HepG2 (cell line): ENCODE data around the gene ANO6. TPM values are rescaled to one million over a fixed set of nuclear protein-coding genes. Genes with fewer than 3 reads are reported as not detected.
A peak's percentile ranks its signal among the peaks of the same experiment; 100 is the strongest.

Experiments
- ARID5B ChIP-seq: IDR thresholded peaks from 2 replicates; pipeline ENCODE4 v1.4.0; 2020; ENCODE audit warnings: mild to moderate bottlenecking, missing genetic modification reagents
- HDAC2 ChIP-seq: sonication (generic); formaldehyde crosslinking; IDR thresholded peaks from 2 replicates; pipeline ENCODE4 v1.4.0; 2020; ENCODE audit warnings: missing genetic modification reagents
- HNF4G ChIP-seq, 2 experiments: sonication (generic) in 1 of 2; formaldehyde crosslinking in 1 of 2; IDR thresholded peaks; 2 replicates each; pipeline versions ENCODE4 v1.4.0 to v1.6.1; 2011 to 2020; ENCODE audit warnings: borderline replicate concordance in 2 of 2, low read depth in 2 of 2, mild to moderate bottlenecking in 2 of 2, low read length in 1 of 2, missing genetic modification reagents in 1 of 2, moderate library complexity in 1 of 2
- KAT8 ChIP-seq: IDR thresholded peaks from 2 replicates; pipeline ENCODE4 v1.6.1; 2016; ENCODE audit warnings: missing genetic modification reagents, missing compliant biosample characterization
- MAFK ChIP-seq, 2 experiments: IDR thresholded peaks in 1 of 2; conservative IDR thresholded peaks in 1 of 2; 2 replicates each; pipeline ENCODE4 v1.6.1; 2011; ENCODE audit warnings: improper control_type of control experiment in 2 of 2, low read length in 2 of 2
- PPARG ChIP-seq: conservative IDR thresholded peaks from 2 replicates; pipeline ENCODE4 v1.6.1; 2016; ENCODE audit warnings: missing biosample characterization, missing genetic modification reagents
- SALL1 ChIP-seq: sonication (generic); formaldehyde crosslinking; IDR thresholded peaks from 2 replicates; pipeline ENCODE4 v1.8.0; 2022; ENCODE audit warnings: mild to moderate bottlenecking, missing genetic modification reagents
- SOX13 ChIP-seq, 3 experiments: fragments of 450-650 bp in 1 of 3; sonication (generic) in 1 of 3; formaldehyde crosslinking in 1 of 3; IDR thresholded peaks in 2 of 3; conservative IDR thresholded peaks in 1 of 3; 2 replicates each; pipeline versions ENCODE4 v1.5.0 to v1.6.1; 2016 to 2020; ENCODE audit warnings: antibody characterized with exemption in 1 of 3, mild to moderate bottlenecking in 1 of 3, missing compliant biosample characterization in 1 of 3, missing genetic modification reagents in 1 of 3, moderate library complexity in 1 of 3
- ZNF224 ChIP-seq: sonication (generic); formaldehyde crosslinking; IDR thresholded peaks from 2 replicates; pipeline ENCODE4 v1.5.0; 2020; ENCODE audit warnings: mild to moderate bottlenecking, missing genetic modification reagents
- polyA plus RNA-seq, 8 experiments: library from polyadenylated mRNA; depleted of rRNA in 3 of 8; stranded (reverse) in 7 of 8; unstranded in 1 of 8; fragments of >200 nt; fragmentation: Illumina TruSeq in 4 of 8; extraction: Trizol in 4 of 8; gene quantifications; 2 replicates each; pipeline versions ENCODE4 v1.2.1 to v1.2.3, GENCODE V29; 2011 to 2016; ENCODE audit warnings: low read depth in 4 of 8, missing spikeins in 1 of 8, mixed read lengths in 1 of 8; ENCODE audit not compliant: insufficient read depth in 1 of 8
- total RNA-seq, 5 experiments: library from RNA; depleted of rRNA; stranded (reverse); fragments of >200 nt; fragmentation: Illumina TruSeq; extraction: Trizol; gene quantifications; 2 replicates each; pipeline ENCODE4 v1.2.3, GENCODE V29; 2016; ENCODE audit warnings: low read depth in 1 of 5
- TF ChIP-seq, protein P1 (sequence below): sonication (generic); formaldehyde crosslinking; IDR thresholded peaks from 2 replicates; pipeline ENCODE4 v1.4.0; 2020; ENCODE audit warnings: missing genetic modification reagents; ENCODE audit errors: not compliant biosample characterization
- TF ChIP-seq, protein P2 (sequence below): IDR thresholded peaks from 2 replicates; pipeline ENCODE4 v1.6.1; 2016
- TF ChIP-seq, protein P3 (sequence below): sonication (generic); formaldehyde crosslinking; IDR thresholded peaks from 2 replicates; pipeline ENCODE4 v1.4.0; 2020; ENCODE audit warnings: mild to moderate bottlenecking, low read depth, missing genetic modification reagents

ANO6 gene
- total and polyA plus RNA-seq, 2 of the 13 experiments (the other 11 are each of a cell fraction or from before 2014, with no cell fraction given), result 37.8 to 57.1 TPM

DNA sequence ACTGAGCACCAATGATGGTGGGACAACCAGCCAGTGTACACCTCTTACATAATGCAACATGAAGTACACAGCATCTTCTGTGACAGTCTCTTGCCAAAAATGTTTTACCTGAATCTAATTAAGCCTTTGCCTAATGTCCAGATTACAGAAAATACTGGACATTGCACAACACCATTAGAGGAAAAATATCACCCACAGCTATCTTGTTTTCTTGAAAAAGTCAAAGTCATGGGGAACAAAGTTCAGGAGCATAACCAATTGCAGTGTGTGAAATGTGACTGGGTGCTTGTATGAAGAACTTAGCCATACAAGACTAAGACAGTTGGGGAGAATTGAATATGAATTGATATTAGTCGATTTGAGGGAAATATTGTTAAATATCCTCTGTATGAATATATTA, 12.1 kb upstream of the ANO6 start (continued):
- TF ChIP-seq ARID5B (CRISPR knock-in tag), result peak; percentile 85
- peak; percentile 25; the same call in 1 of the 2 replicates for TF ChIP-seq SALL1
- TF ChIP-seq HNF4G (IDR thresholded peaks at IDR 0.05; ENCODE audit: borderline replicate concordance, low read depth, low read length), result peak; percentile 37; the same call in 1 of the 2 replicates
- no peak for TF ChIP-seq HNF4G (CRISPR knock-in tag; IDR thresholded peaks at IDR 0.05; ENCODE audit: borderline replicate concordance, low read depth)
- TF ChIP-seq, protein P1, sequence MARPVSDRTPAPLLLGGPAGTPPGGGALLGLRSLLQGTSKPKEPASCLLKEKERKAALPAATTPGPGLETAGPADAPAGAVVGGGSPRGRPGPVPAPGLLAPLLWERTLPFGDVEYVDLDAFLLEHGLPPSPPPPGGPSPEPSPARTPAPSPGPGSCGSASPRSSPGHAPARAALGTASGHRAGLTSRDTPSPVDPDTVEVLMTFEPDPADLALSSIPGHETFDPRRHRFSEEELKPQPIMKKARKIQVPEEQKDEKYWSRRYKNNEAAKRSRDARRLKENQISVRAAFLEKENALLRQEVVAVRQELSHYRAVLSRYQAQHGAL (CRISPR knock-in tag), result no peak
- TF ChIP-seq, protein P2, sequence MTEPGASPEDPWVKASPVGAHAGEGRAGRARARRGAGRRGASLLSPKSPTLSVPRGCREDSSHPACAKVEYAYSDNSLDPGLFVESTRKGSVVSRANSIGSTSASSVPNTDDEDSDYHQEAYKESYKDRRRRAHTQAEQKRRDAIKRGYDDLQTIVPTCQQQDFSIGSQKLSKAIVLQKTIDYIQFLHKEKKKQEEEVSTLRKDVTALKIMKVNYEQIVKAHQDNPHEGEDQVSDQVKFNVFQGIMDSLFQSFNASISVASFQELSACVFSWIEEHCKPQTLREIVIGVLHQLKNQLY, result 0 out of 2 replicates have a peak, but pooled peaks have one; percentile 47
- TF ChIP-seq SOX13 (IDR thresholded peaks at IDR 0.05), result no peak
- TF ChIP-seq SOX13 (CRISPR knock-in tag; conservative IDR thresholded peaks at IDR 0.05 in 1 of 2, IDR thresholded peaks at IDR 0.05 in 1 of 2), result peak in 1 of 2 experiments; percentile 59; a peak in 2 of 4 replicates
- TF ChIP-seq, protein P3, sequence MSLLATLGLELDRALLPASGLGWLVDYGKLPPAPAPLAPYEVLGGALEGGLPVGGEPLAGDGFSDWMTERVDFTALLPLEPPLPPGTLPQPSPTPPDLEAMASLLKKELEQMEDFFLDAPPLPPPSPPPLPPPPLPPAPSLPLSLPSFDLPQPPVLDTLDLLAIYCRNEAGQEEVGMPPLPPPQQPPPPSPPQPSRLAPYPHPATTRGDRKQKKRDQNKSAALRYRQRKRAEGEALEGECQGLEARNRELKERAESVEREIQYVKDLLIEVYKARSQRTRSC, result no peak
- TF ChIP-seq MAFK (conservative IDR thresholded peaks at IDR 0.05 in 1 of 2, IDR thresholded peaks at IDR 0.05 in 1 of 2; ENCODE audit: low read length in 2 of 2), result no peak
- TF ChIP-seq ZNF224 (CRISPR knock-in tag), result no peak
- no peak; the same call in 1 of the 2 replicates for TF ChIP-seq HDAC2
- no peak for TF ChIP-seq KAT8 (CRISPR knock-in tag)
- peak; percentile 77 for TF ChIP-seq PPARG (CRISPR knock-in tag)
